Uterus (tissue), 4 donors: ENCODE measurements around the gene SERPINA5. TPM values are rescaled to one million over a fixed set of nuclear protein-coding genes. Genes with fewer than 3 reads are reported as not detected.

Experiments
- DNase-seq, 2 donors: peaks; one replicate each; pipeline ENCODE4 v3.0.0-alpha.2; 2019 to 2020
- H3K27ac ChIP-seq, 2 donors: fragments of 200-600 bp; sonication (generic); 1 replicate in 1 of 2; 2 replicates in 1 of 2; pipeline ENCODE4 v1.5.1; 2016 to 2018
- H3K27me3 ChIP-seq, 2 donors: fragments of 200-600 bp; sonication (generic); one replicate each; pipeline ENCODE4 v1.5.1; 2018 to 2019; ENCODE audit warnings: control low read depth in 1 of 2
- H3K36me3 ChIP-seq, 2 donors: fragments of 200-600 bp; sonication (generic); one replicate each; pipeline ENCODE4 v1.5.1; 2019; ENCODE audit warnings: control low read depth in 1 of 2
- H3K4me1 ChIP-seq, 2 donors: fragments of 200-600 bp; sonication (generic); one replicate each; pipeline ENCODE4 v1.5.1; 2018 to 2019; ENCODE audit warnings: control low read depth in 1 of 2
- H3K4me3 ChIP-seq, 2 donors: fragments of 200-600 bp; sonication (generic); 1 replicate in 1 of 2; 2 replicates in 1 of 2; pipeline ENCODE4 v1.5.1; 2018 to 2019; ENCODE audit warnings: mild to moderate bottlenecking in 1 of 2
- H3K9me3 ChIP-seq, 2 donors: fragments of 200-600 bp; sonication (generic); one replicate each; pipeline ENCODE4 v1.5.1; 2019; ENCODE audit warnings: control low read depth in 1 of 2
- POLR2A ChIP-seq, 2 donors: fragments of 450-650 bp; IDR thresholded peaks; one replicate each; pipeline ENCODE4 v1.6.1; 2016; ENCODE audit warnings: antibody characterized with exemption in 2 of 2, mild to moderate bottlenecking in 1 of 2, moderate library complexity in 1 of 2
- intact Hi-C: fragments of 100-400 bp; cut with DNase I; formaldehyde crosslinking; loops from one replicate; pipeline ENCODE4 v1.15.1; 2023; ENCODE audit warnings: low total_unique reads
- total RNA-seq, 4 donors: library from RNA; depleted of rRNA in 3 of 4; stranded (reverse); fragments of >200 nt in 3 of 4; gene quantifications; one replicate each; pipeline versions ENCODE4 v1.1.0 to v1.2.4, GENCODE V29; 2014 to 2023
- TF ChIP-seq, protein P1 (sequence below), 4 experiments: fragments of 200-600 bp in 2 of 4; fragments of 450-650 bp in 2 of 4; sonication (generic) in 2 of 4; IDR thresholded peaks; one replicate each; pipeline ENCODE4 v1.5.1; 2016 to 2019; ENCODE audit warnings: antibody characterized with exemption in 4 of 4, mild to moderate bottlenecking in 2 of 4, moderate library complexity in 1 of 4
- donor health status: DM: yes; HTN: yes; CAD: no.

SERPINA5 gene
- total RNA-seq, 4 donors from 2014 or later = under 0.01 to 19.6 (median 3.2) TPM

DNA sequence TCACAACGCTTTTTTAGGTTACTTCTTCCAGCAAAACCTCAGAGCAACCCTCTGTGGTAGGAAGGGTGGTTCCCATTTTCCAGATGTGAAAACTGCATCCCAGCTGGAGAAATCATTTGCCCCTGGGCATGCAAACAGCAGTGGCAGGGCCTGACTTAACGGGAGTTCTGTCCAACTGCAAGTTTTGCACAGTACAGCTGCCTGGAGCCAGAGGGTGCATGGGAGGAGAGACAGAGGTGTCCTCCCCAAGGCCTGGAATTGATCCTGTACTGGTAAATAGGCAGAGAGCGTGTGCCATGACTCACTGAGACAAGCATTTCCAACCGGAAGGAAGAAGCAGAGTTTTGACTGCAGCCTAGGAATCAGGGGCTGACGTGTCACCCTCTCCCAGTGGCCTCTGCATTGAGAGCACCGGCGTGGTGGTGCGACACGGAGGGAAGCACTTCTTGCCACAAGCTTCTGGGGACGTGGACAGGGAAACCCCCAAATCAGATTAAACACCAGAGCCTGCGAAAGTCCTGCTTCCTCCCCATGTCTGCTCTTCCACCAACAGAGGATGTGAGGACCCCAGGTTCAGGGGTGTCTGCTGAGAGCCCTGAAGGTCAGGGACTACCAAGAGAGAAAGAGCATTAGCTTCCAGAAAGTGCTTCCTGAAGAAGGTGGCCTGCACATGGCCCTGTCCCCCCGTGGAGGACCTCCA is 39.0 kb upstream of the SERPINA5 start:
- intact Hi-C loops = no loop called here
- no peak for DNase-seq
- H3K4me3 ChIP-seq = no peak overlapping the region
- H3K27ac ChIP-seq = no peak overlapping the region
- no peaks in the 10 kb centered on the region for H3K9me3 ChIP-seq
- no peaks in the 10 kb centered on the region for H3K27me3 ChIP-seq
- H3K4me1 ChIP-seq = no peaks in the 10 kb centered on the region
- TF ChIP-seq POLR2A (IDR thresholded peaks at IDR 0.05) = no peak
- TF ChIP-seq, protein P1, sequence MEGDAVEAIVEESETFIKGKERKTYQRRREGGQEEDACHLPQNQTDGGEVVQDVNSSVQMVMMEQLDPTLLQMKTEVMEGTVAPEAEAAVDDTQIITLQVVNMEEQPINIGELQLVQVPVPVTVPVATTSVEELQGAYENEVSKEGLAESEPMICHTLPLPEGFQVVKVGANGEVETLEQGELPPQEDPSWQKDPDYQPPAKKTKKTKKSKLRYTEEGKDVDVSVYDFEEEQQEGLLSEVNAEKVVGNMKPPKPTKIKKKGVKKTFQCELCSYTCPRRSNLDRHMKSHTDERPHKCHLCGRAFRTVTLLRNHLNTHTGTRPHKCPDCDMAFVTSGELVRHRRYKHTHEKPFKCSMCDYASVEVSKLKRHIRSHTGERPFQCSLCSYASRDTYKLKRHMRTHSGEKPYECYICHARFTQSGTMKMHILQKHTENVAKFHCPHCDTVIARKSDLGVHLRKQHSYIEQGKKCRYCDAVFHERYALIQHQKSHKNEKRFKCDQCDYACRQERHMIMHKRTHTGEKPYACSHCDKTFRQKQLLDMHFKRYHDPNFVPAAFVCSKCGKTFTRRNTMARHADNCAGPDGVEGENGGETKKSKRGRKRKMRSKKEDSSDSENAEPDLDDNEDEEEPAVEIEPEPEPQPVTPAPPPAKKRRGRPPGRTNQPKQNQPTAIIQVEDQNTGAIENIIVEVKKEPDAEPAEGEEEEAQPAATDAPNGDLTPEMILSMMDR (IDR thresholded peaks at IDR 0.05) = no peak
- no peaks in the 10 kb centered on the region for H3K36me3 ChIP-seq

DNA sequence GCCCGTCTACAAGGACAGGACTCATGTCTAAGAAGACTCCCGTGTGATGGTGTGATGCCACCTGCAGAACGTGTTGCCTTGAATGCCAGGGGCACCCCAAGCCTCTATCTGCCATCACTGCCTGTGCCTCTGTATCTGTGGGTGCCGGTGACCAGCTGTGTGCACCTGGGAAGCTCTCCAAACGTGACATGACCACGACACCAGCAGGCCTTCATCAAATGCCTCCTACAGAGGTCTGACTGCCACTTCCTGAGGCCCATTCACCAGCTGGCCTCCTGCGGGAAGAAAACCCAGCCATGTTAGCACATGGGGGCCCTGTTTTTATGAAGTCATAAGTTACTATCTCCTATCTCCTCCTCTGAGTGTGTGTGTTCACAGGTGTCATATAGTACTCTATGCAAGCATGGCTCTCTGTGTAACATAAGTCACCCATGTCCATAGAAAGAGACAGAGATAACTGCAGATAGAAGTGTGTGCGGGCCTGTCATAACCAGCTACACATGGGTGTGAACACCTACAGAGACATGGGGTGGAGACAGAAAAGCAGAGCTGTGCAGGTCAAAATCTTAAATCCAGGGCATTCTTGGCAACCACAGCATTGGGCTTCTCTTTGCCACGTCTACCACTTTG is 38.3 kb upstream of the SERPINA5 start:
- H3K27me3 ChIP-seq = no peaks in the 10 kb centered on the region
- H3K27ac ChIP-seq = no peak overlapping the region
- intact Hi-C loops = no loop called here
- H3K9me3 ChIP-seq = no peaks in the 10 kb centered on the region
- no peak for DNase-seq
- no peaks in the 10 kb centered on the region for H3K4me1 ChIP-seq
- no peak overlapping the region for H3K4me3 ChIP-seq
- TF ChIP-seq, protein P1 (IDR thresholded peaks at IDR 0.05) = no peak
- TF ChIP-seq POLR2A (IDR thresholded peaks at IDR 0.05) = no peak
- no peaks in the 10 kb centered on the region for H3K36me3 ChIP-seq

DNA sequence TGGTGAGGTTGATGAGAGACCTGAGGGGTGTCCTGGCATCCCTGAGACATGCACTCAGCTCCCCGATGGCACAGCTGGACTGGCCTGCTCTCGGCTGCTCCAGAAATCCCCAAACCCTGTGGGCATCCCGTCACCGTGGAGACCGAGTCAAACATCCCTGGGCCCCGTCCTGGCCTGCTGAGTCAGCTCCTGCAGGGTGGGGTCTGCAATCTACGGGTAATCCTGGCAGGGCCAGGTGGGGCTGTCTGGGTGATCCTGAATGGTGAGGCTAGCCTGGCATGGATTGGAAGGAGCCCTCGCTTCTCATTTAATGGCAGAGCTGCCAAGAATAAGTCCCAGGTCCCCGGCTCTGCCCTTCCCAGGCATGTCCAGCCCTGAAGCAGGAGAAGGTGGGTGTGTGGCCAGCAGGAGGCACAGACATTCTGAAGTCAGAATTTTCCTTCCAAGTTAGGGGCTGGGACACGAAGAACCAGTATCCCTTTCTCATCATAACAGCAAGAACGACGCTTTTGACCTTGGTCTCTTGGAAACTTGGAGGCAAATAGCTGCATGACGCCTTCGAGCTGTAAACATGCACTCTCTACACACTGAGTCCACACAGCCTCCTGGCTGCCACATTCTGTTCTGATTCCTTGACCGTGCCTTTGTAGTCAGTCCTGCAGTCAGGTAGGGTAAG is 37.6 kb upstream of the SERPINA5 start:
- DNase-seq = no peak
- no peak overlapping the region for H3K4me3 ChIP-seq
- intact Hi-C loops = no loop called here
- no peaks in the 10 kb centered on the region for H3K9me3 ChIP-seq
- no peak overlapping the region for H3K27ac ChIP-seq
- H3K36me3 ChIP-seq = no peaks in the 10 kb centered on the region
- no peaks in the 10 kb centered on the region for H3K27me3 ChIP-seq
- TF ChIP-seq, protein P1 (IDR thresholded peaks at IDR 0.05) = no peak
- no peak for TF ChIP-seq POLR2A (IDR thresholded peaks at IDR 0.05)
- H3K4me1 ChIP-seq = no peaks in the 10 kb centered on the region

DNA sequence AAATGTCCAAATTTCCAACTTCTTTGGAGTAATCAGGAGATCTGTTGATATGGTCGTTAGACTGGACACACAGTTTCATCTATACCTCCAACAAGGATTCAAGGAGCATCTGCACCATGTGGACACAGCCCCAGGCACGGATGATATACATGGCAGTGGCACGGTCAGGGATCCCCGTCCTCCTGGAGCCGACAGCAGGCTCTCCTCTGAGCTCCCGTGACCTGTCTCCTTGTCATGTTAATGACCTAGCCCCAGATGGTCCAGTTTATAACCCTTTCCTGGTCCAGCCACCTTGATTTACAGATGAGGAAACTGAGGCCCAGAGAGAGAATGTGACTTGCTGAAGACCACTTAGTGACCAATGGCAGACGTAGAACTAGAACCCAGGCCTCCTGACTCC is 36.5 kb upstream of the SERPINA5 start:
- Histone ChIP-seq H3K4me1 (no peaks in the 10 kb centered on the region), H3K4me3 (no peak overlapping the region), H3K27ac (no peak overlapping the region), H3K36me3 (no peaks in the 10 kb centered on the region), H3K27me3 (no peaks in the 10 kb centered on the region), H3K9me3 (no peaks in the 10 kb centered on the region)
- intact Hi-C loops = no loop called here
- no peak for DNase-seq
- no peak for TF ChIP-seq POLR2A (IDR thresholded peaks at IDR 0.05)
- TF ChIP-seq, protein P1 (IDR thresholded peaks at IDR 0.05) = no peak
